D721Med (cell line): Measurements from ENCODE around the gene APBA1.

Experiments
- DNase-seq: peaks from one replicate; pipeline ENCODE4 v3.0.0; 2011; ENCODE audit warnings: low spot score; ENCODE audit not compliant: insufficient read length
- FAIRE-seq: peaks from 2 replicates; lab custom pipeline; 2011; peaks lifted over from hg19 to GRCh38; lab: Jason Lieb, UNC
- CTCF ChIP-seq: IDR thresholded peaks from 2 replicates; pipeline ENCODE4 v1.5.1; 2012; ENCODE audit warnings: mild to moderate bottlenecking, control low read depth; ENCODE audit not compliant: insufficient read depth; ENCODE audit errors: missing control alignments

The APBA1 gene

GRCh38 chr9:69696802-69697201, 24.6 kb upstream of the APBA1 start:
- TF ChIP-seq CTCF = no peak
- FAIRE-seq = no peak
- DNase-seq = no peak

- TF ChIP-seq CTCF = no peak
- DNase-seq (no peak), FAIRE-seq (peak; percentile 58)
Measured at GRCh38 chr9:69689991-69690538, 17.9 kb upstream of the APBA1 start.

- FAIRE-seq = no peak
Measured at GRCh38 chr9:69683927-69684326, 11.8 kb upstream of the APBA1 start.

GRCh38 chr9:69678843-69679538, 6.8 kb upstream of the APBA1 start:
- FAIRE-seq (peak; percentile 25), DNase-seq (no peak)
- no peak for TF ChIP-seq CTCF

More at GRCh38 chr9:69683927-69684326, 11.8 kb upstream of the APBA1 start:
- no peak for TF ChIP-seq CTCF
- DNase-seq = no peak

- no peak for FAIRE-seq
- TF ChIP-seq CTCF = no peak
Measured at GRCh38 chr9:69677931-69678330, 5.8 kb upstream of the APBA1 start.

GRCh38 chr9:69675563-69675962, 3.4 kb upstream of the APBA1 start:
- TF ChIP-seq CTCF = no peak
- no peak for FAIRE-seq
- DNase-seq = no peak

More at GRCh38 chr9:69677931-69678330, 5.8 kb upstream of the APBA1 start:
- DNase-seq = no peak
